GM12878 (cell line): Measurements from ENCODE around the gene CHN1. TPM values are rescaled to one million over a fixed set of nuclear protein-coding genes. Genes with fewer than 3 reads are reported as not detected.

Source experiments
- ATAC-seq: fragments of 200-7000 bp; cut with Tn5 transposase; 3 replicates; pipeline ENCODE4 v1.9.1; 2020; ENCODE audit warnings: mild to moderate bottlenecking, moderate library complexity
- BruUV-seq: library from RNA; stranded (reverse); fragments of 400-500 nt; replicated peaks from 2 replicates; lab custom pipeline; 2021; lab: Mats Ljungman, UMichigan
- CTCF ChIA-PET: fragments of 300-600 bp; sonication (Branson Sonifier 250); formaldehyde crosslinking; extraction: SDS; loops from one replicate; lab custom pipeline; 2021; ENCODE audit warnings: inconsistent platforms; lab: Yijun Ruan, JAX
- POLR2A ChIA-PET: fragments of 350-600 bp; formaldehyde crosslinking; extraction: SDS; loops from one replicate; lab custom pipeline; 2021; ENCODE audit warnings: inconsistent platforms; lab: Charles Lee
- RAD21 ChIA-PET: fragments of 300-600 bp; sonication (Branson Sonifier 250); formaldehyde crosslinking; loops from one replicate; lab custom pipeline; 2023; ENCODE audit warnings: antibody characterized with exemption; ENCODE audit not compliant: unreplicated experiment; lab: Charles Lee
- SMC1A ChIA-PET: fragments of 300-600 bp; sonication (Branson Sonifier 250); formaldehyde crosslinking; loops from one replicate; lab custom pipeline; 2023; ENCODE audit not compliant: unreplicated experiment, uncharacterized antibody; lab: Charles Lee
- DNase-seq: peaks from one replicate; pipeline ENCODE4 v3.0.0-alpha.2; 2011; ENCODE audit warnings: low read depth, low spot score
- FAIRE-seq: peaks from 3 replicates; lab custom pipeline; 2011; peaks lifted over from hg19 to GRCh38; lab: Jason Lieb, UNC
- H2AFZ ChIP-seq: 2 replicates; pipeline ENCODE4 v1.6.0; 2011; ENCODE audit warnings: low read depth, low read length, control low read depth; ENCODE audit not compliant: control insufficient read depth
- H3K27ac ChIP-seq: 2 replicates; pipeline ENCODE4 v1.5.1; 2011; ENCODE audit warnings: control low read depth; ENCODE audit not compliant: control insufficient read depth, insufficient read depth
- H3K27me3 ChIP-seq, 2 experiments: replicated peaks in 1 of 2; 2 replicates each; pipeline versions ENCODE4 v1.6.0 to v1.6.1; 2011; ENCODE audit warnings: low read length in 1 of 2; ENCODE audit not compliant: control insufficient read depth in 2 of 2, insufficient read depth in 2 of 2
- H3K36me3 ChIP-seq, 2 experiments: 2 replicates each; pipeline ENCODE4 v1.5.1; 2011; ENCODE audit warnings: low read length in 1 of 2; ENCODE audit not compliant: control insufficient read depth in 2 of 2, insufficient read depth in 2 of 2
- H3K4me1 ChIP-seq: 2 replicates; pipeline ENCODE4 v1.6.1; 2011; ENCODE audit warnings: mild to moderate bottlenecking, low read length, moderate library complexity, mixed read lengths; ENCODE audit not compliant: control insufficient read depth, insufficient read depth
- H3K4me2 ChIP-seq: 2 replicates; pipeline ENCODE4 v1.6.0; 2011; ENCODE audit warnings: control low read depth; ENCODE audit not compliant: control insufficient read depth, insufficient read depth
- H3K4me3 ChIP-seq: fragments of 200-600 bp; sonication (generic); 2 replicates; pipeline ENCODE4 v1.5.1; 2016
- H3K79me2 ChIP-seq: 2 replicates; pipeline ENCODE4 v1.6.0; 2011; ENCODE audit warnings: low read length; ENCODE audit not compliant: control insufficient read depth, insufficient read depth
- H3K9ac ChIP-seq: 2 replicates; pipeline ENCODE4 v1.8.0; 2011; ENCODE audit warnings: low read length, control low read depth, mixed read lengths; ENCODE audit not compliant: control insufficient read depth, insufficient read depth
- H3K9me3 ChIP-seq: replicated peaks from 3 replicates; pipeline ENCODE4 v1.5.1; 2011; ENCODE audit warnings: mild to moderate bottlenecking, low read length; ENCODE audit not compliant: control insufficient read depth, insufficient read depth
- H4K20me1 ChIP-seq: 2 replicates; pipeline ENCODE4 v1.6.0; 2011; ENCODE audit not compliant: control insufficient read depth, insufficient read depth
- SUZ12 ChIP-seq: fragments of 200-600 bp; sonication (generic); IDR thresholded peaks from one replicate; pipeline ENCODE4 v1.6.1; 2018; ENCODE audit warnings: antibody characterized with exemption, mild to moderate bottlenecking; ENCODE audit not compliant: unreplicated experiment
- ZBTB11 ChIP-seq: fragments of 450-650 bp; formaldehyde crosslinking; IDR thresholded peaks from 2 replicates; pipeline ENCODE4 v1.5.0; 2022; ENCODE audit warnings: mild to moderate bottlenecking, missing genetic modification characterization
- ZBTB40 ChIP-seq: fragments of 450-650 bp; IDR thresholded peaks from 2 replicates; pipeline ENCODE4 v1.6.1; 2016; ENCODE audit warnings: mild to moderate bottlenecking, moderate library complexity, borderline replicate concordance
- ZNF622 ChIP-seq: fragments of 450-650 bp; IDR thresholded peaks from 2 replicates; pipeline ENCODE4 v1.6.1; 2017; ENCODE audit warnings: mild to moderate bottlenecking, inconsistent platforms
- WGBS: methylation state at CpG from one replicate; pipeline ENCODE4 v1.1.6; 2016; ENCODE audit warnings: low lambda C conversion rate; ENCODE audit not compliant: insufficient replicate concordance, insufficient coverage; ENCODE audit errors: missing lambda C conversion rate; 5-methylcytosine and 5-hydroxymethylcytosine counted together
- in situ Hi-C: fragments of 300-500 bp; cut with MboI; formaldehyde crosslinking; loops from 9 replicates; pipeline ENCODE4 v1.14.3; 2018; ENCODE audit warnings: mixed read lengths
- intact Hi-C: fragments of 100-400 bp; cut with micrococcal nuclease; formaldehyde crosslinking; loops from one replicate; pipeline ENCODE4 v1.14.2; 2022; ENCODE audit not compliant: unreplicated experiment
- polyA plus RNA-seq, 11 experiments: library from polyadenylated mRNA; depleted of rRNA in 4 of 11; unstranded in 6 of 11; stranded (reverse) in 5 of 11; fragments of >200 nt; fragmentation: Nextera tagmentation in 4 of 11; fragmentation: Illumina TruSeq in 1 of 11; extraction: Ambion mirVana in 4 of 11; extraction: Trizol in 1 of 11; gene quantifications; 1 replicate in 1 of 11; 2 replicates in 10 of 11; pipeline versions ENCODE4 v1.2.1 to v1.2.3, GENCODE V29; 2011 to 2016; ENCODE audit warnings: inconsistent platforms in 2 of 11, missing spikeins in 2 of 11, low read depth in 1 of 11
- total RNA-seq, 4 experiments: library from RNA; depleted of rRNA in 3 of 4; stranded (reverse); fragments of >200 nt in 3 of 4; fragmentation: Illumina TruSeq in 1 of 4; extraction: Trizol in 1 of 4; gene quantifications; 2 replicates each; pipeline versions ENCODE4 v1.2.1 to v1.2.3, GENCODE V29; 2013 to 2021

Gene CHN1
- total and polyA plus RNA-seq, 10 of the 15 experiments (the other 5 are each of a cell fraction or from before 2014, with no cell fraction given): 0.18 to 0.92 (median 0.53) TPM; not detected in 1

- ATAC-seq (no peak), DNase-seq (no peak), FAIRE-seq (no peak)
- BruUV-seq: no TSS peak
- 47% methylated on average over 5 of the region's 7 CpGs for WGBS
- POLR2A ChIA-PET: no interaction called here
- Histone ChIP-seq H3K79me2 (no peaks in the 10 kb centered on the region), H3K4me2 (no peak overlapping the region), H3K9me3 (no peaks in the 10 kb centered on the region), H3K9ac (no peak overlapping the region), H2AFZ (no peak overlapping the region), H3K27ac (no peak overlapping the region), H3K36me3 (no peaks in the 10 kb centered on the region), H3K27me3 (no peaks in the 10 kb centered on the region; a peak in 2 of 4 replicates), H3K4me1 (peaks cover 10% of the 10 kb centered on the region), H3K4me3 (no peak overlapping the region), H4K20me1 (no peaks in the 10 kb centered on the region)
- intact Hi-C loops: no loop called here
- SMC1A ChIA-PET: interaction anchor here (1.4 kb wide), 1 partner anchor 16 kb away, joined by 4 read pairs; no protein-coding TSS in a partner anchor
- RAD21 ChIA-PET: no interaction called here
- in situ Hi-C loops: no loop called here
- TF ChIP-seq SUZ12 (no peak), ZBTB11 (CRISPR knock-in tag) (no peak), ZNF622 (no peak), ZBTB40 (no peak)
- CTCF ChIA-PET: interaction anchor here (0.8 kb wide), 1 partner anchor 44 kb away, joined by 3 read pairs; no protein-coding TSS in a partner anchor
Measured at GRCh38 chr2:174780856-174781255, 224.3 kb downstream of the CHN1 start.
